HG03442 (cell line): Measurements from ENCODE around the gene RRAGC.

Source experiments
- ATAC-seq: cut with Tn5 transposase; IDR thresholded peaks from one replicate; pipeline ENCODE4 v1.9.1; 2021; ENCODE audit warnings: mild to moderate bottlenecking, moderate library complexity; ENCODE audit not compliant: unreplicated experiment

RRAGC gene

GRCh38 chr1:38788341-38789336, 70.9 kb downstream of the RRAGC start:
- ATAC-seq, result no peak
